ENCODE results near the gene RELL1.

The RELL1 gene

DNA sequence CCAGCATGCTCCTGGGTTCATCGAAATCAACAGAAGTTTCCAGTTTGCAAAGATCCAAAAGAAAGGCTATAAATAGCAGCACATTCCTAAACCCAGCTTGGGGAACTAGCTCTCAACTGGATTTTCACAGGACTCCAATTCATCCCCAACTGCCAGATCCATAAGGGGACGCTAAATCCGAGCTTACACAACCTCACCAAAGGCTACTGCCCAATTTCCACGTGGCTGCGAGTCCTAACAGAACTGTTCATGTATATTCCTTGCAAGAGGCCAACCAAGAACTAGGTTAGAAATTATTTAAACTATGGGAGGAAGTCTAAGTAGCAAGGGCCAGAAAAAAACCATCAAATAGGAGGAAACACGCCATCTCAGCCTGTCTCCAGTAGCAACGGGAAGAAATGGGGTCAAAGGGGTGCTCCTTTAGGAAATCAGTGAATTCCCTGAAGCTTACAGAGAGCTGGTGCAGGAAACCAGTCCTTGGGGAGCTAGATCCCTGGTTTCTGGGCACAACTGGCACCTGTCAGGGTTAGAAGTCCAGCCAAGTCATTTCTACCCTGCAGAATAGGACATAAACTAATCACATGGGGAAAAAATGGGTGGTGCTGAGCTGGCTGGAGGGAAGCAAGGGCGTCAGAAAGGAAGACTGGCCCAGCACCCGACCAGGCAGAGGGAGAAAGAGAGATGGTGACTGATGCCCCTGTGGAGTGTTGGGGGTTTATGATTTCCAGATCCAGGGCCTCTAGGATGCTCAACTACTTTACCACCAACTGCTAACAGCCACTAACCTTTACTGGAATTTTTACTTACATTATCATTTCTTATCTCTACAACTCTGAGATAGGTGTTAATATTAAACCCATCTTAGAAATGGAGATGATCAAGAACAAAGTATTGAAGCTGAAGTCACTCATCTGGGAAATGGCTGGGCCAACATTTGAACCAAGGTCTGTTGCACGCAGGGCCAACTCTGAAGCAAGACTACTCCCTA lies 20.5 kb downstream of the RELL1 start:
- no peak for DNase-seq (ENCODE audit: low read depth, low spot score)

DNA sequence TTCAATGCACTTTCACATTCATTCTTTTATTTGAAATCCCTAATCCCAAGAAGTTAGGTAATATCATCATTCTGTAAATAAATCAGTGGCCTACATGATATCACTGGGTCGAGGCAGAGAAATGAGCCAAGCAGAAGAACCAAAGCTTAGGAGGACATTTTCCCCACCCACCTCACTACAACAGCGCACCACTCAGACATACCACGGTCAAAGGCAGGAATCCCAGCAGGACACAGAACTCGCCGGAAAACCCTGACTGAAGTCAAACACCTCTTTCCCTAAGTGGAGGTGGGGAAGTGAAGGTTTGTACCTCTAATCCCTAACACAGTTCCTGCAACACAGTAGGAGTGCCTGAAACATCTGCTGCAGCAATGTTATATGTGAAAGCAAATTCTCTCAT lies 21.5 kb downstream of the RELL1 start:
- no peak for DNase-seq (ENCODE audit: low read depth, low spot score)

DNA sequence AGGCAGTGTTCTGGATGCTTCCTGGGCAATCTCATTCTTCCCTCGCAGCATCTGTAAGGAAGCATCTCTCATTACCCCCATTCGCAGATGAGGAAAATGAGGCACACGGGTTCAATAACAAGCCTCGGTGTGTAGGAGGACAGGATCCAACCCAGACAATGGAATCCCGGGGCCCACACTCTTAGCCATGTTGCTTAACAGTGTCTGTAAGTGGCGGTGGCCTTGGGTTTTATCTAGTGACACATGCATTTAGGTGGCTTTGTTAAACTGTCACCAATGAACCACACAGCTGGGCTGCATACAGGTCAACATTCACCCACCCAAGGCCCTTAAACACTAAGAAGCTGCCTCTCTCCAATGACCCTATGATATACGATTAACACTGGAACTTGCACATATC lies 22.6 kb downstream of the RELL1 start:
- DNase-seq (ENCODE audit: low read depth, low spot score): no peak

DNA sequence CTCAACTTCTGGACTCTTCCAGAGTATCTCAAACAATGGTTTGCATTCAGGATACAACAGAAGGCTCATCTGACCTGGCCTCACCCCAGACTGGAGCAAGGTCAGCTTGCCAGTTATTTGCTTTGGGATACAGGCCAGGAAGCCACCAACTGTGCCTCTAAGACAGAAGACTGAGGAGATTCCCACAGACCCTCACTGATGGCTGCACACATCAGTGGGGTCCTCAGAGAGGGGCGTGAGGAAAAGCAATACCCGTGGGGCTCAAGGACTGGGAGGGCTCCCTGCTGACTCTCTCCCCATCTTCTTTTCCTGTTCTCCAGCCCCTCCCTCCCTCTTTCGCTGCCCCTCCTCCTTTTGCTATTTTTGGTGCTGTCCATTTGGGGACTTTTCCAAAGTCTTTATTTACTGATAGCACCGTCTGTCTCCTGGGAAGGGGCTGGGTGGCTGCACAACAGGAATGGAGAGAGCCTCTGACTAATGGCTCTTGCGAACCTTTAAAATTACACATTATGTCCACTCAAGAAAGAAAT lies 23.2 kb downstream of the RELL1 start:
- DNase-seq (ENCODE audit: low read depth, low spot score): no peak

DNA sequence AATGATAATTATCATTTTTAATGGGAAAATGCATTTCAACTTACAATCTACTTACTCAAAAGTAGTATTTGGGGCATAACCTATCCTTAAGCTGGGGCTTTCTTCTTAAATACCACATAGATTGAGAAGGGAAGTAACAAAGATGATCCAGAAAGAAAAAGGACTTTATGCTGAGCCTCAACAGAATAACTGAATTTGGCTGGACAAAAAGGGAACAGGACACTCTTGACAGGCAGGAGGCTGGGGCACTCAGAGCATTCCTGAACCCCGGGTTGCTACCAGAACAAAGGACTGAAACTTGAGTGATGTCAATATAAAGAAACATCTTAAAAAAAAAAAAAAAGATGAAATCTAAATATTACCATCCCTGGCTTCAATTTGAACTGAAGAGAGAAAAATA lies 23.9 kb downstream of the RELL1 start:
- no peak for DNase-seq (ENCODE audit: low read depth, low spot score)

DNA sequence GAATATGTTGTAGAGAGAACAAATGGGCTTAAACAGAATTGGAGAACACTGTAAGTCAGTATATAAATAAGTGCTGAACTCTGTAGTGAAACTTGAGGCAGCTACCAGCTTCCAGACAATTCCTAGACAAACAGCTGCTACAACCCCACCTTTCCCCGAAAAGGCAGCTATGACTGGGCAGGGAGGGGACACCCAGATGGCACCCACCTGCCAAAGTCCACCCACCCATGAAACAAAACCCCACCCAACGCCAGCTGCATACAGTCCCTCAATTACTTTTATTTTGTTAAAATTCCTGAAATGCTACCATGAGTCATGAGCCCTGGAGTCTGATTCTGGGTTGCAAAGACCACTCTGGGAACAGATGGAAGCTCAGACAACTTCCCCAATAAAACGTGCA lies 24.4 kb downstream of the RELL1 start:
- DNase-seq (ENCODE audit: low read depth, low spot score): no peak

DNA sequence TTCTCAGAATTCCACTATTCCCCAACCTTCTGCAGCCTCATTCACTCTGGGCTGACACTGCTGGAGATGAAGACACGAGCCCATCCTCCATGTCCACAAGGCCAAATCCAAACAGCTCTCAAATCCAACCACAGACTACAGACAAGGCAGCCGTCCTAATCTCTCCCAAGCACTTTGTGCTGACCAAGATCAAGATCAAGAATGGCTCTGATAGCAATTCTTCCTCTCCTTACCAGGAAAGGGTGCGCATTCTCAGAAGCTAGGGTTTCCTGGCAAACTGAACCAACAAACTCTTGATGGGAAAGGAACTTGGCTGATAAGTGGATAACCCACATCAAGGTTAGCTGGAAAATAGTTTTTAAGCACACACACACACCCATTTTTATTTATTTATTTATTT lies 26.5 kb downstream of the RELL1 start:
- DNase-seq (ENCODE audit: low read depth, low spot score): no peak

DNA sequence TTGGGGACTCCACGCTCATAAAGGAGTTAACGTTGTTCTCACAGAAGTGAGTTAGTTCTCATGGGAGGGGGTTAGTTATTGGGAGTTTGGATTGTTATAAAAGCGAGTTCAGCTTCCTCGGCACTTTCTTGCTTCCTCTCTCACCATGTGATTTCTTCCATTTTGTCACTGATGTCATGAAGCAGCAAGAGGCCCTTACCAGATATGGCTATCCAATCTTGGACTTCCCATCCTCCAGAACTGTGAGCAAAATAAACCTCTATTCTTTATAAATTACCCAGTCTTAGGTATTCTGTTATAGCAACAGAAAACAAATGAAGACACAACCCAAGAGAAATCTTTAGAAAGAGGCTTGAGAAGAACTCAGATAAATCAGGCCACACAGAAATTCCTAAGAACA lies 29.5 kb downstream of the RELL1 start:
- DNase-seq (ENCODE audit: low read depth, low spot score): no peak

DNA sequence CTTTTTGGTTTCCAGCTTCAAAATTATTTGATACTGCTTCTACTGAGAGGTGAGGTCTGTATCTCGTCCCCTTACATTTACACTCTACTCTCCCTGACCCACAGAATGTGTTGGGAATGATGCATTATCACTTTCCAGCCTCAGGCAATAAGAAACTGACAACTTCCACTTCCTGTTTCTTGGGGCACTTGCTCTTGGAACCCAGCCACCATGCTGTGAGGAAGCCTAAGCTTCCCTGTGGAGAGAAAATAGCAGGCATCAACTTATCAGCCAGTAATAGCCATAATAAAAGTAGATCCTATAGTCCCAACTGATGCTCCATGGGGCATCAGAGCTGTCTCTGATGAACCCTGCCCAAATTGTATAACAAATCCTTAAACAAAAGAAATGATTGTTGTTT lies 32.6 kb downstream of the RELL1 start:
- DNase-seq (ENCODE audit: low read depth, low spot score): no peak

DNA sequence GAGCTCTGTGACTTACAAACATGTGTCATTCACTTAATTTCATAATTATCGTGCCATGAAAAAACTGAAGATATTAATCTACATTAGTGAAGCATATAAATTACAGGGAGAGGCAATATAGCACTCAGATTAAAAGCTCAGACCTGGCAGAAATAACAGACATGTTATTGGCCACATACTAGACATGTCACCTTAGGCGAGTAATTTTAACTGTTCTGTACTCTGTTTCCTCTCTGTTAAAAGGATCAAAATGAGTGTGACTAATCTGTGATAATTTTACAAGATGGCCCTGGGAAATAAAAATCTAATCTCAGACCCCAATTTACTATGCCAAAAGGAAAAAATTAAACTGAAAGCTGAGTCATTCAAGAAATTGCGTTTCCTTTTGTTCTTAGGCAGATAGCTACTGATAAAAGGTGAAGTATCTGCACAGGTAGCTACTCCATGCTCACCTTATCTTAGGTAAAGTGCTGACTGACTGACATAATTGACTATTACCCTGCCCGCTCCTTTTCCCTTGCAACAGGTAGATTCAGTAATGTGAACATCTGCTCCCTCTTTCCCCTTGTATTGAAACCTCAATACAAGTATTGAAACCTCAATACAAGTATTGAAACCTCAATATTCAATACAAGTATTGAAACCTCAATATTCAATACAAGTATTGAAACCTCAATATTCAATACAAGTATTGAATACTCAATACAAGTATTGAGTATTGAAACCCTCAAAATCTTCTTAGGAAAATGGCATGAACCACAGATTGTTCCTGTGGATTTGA lies 33.2 kb downstream of the RELL1 start:
- no peak for DNase-seq (ENCODE audit: low read depth, low spot score)

DNA sequence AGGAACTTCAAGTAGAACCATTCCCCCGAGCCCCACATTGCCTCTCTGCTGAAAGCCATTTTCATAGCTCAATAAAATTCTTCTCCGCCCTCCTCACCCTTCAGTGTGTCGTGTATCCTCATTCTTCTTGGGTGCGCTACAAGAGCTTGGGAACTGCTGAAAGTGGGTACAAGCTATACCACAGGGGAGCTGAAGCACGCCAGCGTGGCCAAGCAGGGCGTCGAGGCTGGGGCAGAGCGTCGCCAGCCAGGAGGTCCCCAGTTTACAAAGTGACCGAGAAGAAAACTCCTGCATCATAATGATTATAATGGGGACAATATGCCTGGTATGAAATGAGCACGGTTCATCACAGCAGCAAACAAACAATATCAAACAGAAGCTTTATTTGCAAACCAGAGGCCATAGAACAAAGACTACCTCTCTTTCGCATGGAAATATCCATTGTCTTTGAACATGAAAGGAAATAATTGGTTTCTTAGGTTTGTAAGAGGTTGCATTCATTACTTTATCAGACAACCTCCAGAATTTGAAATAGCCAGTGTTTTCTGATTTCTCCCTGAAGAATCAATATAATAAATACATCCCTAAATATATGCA lies 34.3 kb downstream of the RELL1 start:
- no peak for DNase-seq (ENCODE audit: low read depth, low spot score)

DNA sequence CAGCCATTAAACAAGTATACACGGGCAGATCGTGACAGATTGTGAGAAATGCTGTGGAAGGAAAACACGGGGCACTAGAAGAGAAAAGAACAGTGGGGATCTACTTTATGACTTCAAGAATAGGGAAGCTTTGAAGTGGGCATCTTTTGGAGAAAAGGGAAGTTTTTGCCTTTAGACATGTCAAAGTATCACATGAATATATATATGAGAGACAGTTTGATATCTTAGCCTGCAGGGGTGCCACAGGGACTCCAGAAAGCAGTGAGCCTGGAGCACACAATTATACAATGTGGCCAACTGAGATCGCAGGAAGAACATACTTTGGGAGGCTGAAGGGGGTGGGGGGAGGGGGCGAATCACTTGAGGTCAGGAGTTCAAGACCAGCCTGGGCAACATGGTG lies 35.7 kb downstream of the RELL1 start:
- no peak for DNase-seq (ENCODE audit: low read depth, low spot score)

DNA sequence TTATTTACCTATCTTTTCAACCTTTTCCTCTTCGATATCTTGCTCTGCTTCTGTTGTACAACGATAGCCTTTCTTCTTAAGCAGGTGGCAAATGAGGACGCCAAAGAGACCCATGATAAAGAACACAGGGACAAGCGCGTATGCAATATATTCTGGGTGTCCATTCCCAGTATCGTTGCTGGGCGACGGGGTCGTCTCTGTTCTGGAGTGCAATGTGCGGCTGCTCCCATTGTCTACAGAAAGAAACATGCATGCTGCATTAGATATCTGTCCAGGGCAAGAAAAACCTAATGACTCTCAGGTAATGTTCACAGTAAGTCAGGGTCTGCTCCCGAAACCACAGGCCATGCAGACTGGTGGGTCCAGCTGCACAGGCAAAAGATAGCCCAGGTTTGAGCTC lies 36.9 kb downstream of the RELL1 start:
- no peak for DNase-seq (ENCODE audit: low read depth, low spot score)

DNA sequence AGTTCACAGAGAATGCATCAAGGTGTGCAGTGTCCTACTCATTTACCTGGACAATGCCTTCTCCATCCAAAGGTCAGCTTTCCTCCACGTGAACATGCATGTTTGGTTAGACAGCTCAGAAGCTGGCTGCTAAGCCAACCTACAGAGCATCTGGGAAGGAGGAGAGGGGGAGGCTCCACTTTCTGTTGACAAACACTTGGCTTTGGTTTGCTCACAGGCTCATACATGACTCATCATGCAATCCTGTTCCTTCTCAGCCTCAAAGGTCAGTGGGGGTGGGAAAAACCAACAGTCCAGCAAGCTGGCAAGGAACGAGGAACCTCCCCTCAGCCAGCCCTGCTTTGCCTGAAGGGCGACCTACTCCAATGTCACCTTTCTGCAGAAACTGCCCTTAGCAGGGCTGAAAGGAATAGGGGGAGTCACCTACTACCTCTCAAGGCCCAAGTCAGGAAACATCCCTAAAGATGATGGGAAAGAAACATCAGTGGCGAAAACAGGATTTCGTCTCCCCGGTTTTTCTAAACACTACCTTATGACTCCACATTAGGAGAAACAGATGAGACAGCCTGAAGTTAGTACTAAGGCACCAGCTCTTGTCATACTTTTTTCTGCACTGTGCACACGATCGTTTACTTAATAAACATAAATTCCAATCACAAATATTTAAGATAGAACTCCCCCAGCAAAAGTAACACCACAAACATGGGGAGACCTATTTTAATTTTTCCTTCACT lies 37.9 kb downstream of the RELL1 start:
- no peak for DNase-seq (ENCODE audit: low read depth, low spot score)

DNA sequence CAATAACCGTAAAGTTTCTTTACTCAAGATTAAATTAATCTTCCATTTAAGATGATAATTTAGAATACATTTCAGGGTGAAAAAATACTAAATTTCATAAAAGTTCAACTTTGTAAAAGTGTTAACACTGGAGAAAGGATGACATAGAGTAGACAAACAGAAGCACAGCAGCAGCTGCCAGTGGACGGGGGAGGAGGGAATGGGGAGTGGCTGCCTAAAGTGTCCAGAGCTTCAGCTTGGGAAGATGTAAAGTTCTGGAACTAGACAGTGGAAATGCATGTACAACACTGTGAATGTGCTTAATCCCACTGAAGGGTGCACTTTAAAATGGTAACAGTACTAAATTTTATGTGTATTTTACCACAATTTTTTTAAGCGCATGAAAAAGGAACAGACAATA lies 39.9 kb downstream of the RELL1 start:
- DNase-seq (ENCODE audit: low read depth, low spot score): no peak

DNA sequence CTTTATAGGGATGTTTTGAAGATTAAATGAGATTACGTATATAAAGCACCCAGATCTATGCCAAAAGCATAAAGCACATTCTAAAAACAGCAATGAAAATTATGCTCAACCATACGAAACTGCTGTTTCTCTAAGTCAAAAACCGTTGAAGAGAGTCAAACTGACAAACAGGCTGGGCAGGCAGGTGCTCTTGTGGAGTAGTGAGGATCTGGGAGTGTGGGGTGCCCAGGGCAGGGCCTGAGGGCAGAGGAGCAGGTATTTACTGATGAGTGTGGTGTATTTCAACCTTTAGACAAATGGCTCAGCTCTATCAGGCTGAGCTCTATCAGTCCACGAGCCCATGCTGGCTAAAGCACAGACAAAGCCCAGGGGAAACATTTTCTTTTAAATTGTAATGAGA lies 40.4 kb downstream of the RELL1 start:
- DNase-seq (ENCODE audit: low read depth, low spot score): no peak

DNA sequence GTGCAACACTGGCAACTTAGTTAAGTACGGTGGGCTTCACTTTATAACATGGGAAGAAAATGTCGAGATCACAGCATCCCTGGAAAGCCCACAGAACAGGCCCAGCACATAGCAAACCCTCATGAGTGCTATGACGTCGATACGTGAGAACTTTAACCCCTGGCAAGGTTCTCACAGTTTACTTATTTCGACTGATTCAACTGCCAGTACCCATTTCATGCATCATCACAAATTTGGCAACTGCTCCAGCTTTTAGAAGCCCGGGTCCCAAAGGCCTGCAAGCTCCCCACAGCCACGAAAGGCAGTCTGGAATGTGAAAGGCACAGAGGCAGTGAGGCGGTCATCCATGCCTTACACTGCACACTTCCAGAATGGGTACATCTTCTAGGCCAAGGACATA lies 41.2 kb downstream of the RELL1 start:
- no peak for DNase-seq (ENCODE audit: low read depth, low spot score)

DNA sequence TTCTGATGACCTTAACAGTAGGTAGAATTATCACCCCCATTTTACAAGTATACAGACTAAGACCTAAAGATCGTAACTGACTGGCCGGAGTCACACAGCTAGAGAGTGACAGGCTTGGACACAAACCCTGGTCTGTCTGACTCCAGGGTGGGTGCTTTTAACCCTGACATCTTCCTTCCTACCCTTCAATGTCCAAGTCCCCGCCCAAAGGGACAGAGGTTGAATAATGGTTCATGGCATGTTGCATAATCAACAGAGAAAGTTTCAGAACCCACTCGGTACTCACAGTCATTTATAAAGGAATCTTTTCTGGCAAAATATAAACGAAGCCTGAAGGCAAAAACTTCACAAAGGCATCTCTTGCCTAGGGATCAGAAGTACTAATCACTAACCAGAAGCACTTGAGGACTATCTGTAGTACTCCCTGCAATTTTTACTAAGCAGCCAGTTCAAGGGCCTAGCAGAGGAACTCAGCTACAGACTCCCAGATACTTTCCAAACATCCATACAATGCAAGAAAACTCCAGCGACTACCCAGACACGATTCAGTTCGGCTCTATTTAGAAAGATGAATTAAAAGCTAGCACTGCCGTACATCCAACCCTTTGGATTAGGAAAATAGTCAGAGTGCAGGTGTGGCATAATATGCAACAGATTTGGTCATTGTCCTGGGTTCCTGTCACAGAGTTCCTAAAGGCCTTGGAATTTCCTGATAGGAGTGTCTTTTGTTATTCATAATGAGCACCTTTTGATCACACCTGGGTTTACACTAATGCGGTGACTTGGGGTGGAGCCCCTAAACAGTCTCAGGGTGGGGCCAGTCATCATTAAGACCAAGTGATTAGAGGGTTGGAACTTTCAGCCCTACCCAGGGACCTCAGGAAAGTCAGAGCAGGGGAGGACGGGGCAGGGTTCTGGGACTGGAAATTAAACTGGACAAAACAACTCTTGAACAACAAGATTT lies 44.0 kb downstream of the RELL1 start:
- DNase-seq (ENCODE audit: low read depth, low spot score): no peak

DNA sequence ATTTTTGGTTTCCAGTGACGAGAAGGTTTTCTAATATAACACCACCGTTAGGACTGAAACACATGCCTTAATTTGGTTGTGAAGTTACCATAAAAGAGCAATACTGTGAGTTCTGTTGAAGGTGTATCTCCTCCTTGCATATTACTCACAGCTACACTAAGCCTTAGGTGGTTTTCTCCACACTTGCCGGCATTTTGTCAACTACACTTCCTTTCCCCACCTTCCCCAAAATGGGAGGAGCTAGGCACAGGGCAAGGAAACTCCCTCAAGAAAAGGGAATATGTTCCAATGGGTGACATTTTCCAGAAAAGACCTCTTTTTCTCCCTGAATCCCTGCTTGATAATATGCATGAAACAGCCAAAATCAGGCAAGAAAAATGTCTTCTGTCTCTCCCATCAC lies 44.8 kb downstream of the RELL1 start:
- no peak for DNase-seq (ENCODE audit: low read depth, low spot score)

DNA sequence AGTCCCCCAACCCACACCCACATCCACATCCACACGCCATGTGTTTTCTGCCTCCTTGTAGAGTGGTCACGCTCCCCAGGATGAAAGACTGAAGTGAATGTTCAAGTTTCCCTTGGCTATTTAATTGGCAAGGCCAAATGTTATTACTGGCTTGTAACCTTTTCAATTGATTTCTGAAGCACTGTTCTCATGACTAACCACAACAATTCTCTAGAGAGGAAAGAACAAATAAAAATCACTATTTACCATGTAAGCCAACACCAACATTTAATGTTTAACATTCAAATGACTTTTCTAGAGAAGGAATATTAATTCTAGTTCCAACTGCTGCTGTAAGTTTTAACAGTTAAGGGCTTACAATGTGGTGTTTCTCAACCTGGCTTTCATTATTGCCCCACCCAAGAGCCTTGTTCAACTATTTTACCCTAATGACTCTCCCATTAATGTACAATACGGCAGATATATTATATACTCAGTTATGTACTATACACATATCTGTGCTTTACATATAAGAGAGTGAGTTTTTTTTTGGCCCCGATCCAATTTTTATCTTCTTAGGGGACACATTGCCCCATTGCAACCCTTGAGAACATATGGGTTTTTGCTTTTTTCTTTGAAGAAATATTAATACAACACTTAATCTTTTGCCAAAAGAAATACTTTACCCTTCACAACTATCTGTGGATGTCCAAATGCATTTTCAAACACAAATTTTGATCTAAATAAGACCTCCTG lies 46.5 kb downstream of the RELL1 start:
- no peak for DNase-seq (ENCODE audit: low read depth, low spot score)

Measured in activated CD4-positive, CD25-positive, alpha-beta regulatory T cell treated with anti-CD3 and anti-CD28 coated beads, Interleukin-2, amount 50 U/mL, for 16 hours (primary cell).